Limb (tissue), 2 donors: ENCODE measurements around the gene CD276.
"Not testable (repeated sequence)": the region's sequence is repeated elsewhere in the genome, so short reads cannot be mapped to it uniquely, and the experiment has no call there.

Source experiments
- DNase-seq, 2 donors: peaks; one replicate each; pipeline ENCODE4 v3.0.0-alpha.2; 2016; ENCODE audit errors: extremely low spot score in 2 of 2

The CD276 gene

DNA sequence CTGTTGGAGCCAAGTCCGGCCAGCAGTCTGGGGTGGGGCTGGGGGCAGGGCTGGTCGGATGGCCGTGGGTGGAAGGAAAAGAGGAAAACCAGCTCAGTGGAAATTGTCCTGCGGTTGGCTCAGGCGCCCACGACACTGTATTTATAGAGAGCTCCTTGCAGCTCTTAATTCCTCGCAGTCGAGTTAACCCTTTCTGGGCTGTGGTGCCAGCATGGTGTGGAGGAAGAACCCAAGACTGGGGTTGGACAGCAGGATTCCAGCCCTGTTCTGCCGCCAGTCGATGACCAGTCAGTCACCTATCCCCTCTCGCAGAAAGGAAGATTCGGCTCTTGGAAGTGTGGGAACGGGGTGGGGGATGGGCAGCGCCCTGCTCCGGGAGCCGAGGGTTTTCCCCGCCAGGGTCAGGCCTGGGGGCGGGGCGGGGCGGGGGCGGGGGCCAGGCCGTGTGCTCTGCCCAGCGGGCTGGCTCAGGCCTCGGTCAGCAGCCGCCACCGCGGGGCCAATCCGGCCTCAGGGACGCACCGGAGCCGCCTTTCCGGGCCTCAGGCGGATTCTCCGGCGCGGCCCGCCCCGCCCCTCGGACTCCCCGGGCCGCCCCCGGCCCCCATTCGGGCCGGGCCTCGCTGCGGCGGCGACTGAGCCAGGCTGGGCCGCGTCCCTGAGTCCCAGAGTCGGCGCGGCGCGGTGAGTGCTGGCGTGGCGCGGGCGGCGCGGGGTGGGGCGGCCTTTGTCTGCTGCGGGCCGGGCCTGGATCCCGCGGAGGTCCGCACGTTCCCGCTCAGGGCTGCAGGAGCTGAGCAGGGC, at the start of gene CD276:
CD276 (plus strand) TSS at position 607 of the 804 bp plus-strand sequence. CDS start 15,257 bp downstream, outside the sequence.
- peak; percentile 53 to 75 for DNase-seq

DNA sequence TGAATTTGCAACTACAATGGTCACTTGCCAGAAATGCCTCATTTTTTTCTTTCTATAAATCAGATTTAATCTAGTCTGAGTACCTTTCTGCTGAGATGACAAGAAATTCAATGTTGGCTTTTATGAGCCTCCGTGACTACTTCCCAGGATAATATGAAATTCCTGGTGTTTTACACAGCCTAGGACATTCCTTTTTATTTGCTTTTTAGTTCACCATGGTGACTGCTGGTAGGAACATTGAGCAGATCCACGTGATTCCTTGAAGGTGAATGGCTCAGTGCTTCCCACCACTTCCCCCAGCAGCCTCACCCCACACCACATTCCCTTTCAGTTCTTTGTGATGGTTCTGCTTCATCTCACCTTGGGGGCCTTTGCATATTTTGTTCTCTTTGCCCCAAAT, 46.7 kb upstream of the CD276 start:
- no peak for DNase-seq

DNA sequence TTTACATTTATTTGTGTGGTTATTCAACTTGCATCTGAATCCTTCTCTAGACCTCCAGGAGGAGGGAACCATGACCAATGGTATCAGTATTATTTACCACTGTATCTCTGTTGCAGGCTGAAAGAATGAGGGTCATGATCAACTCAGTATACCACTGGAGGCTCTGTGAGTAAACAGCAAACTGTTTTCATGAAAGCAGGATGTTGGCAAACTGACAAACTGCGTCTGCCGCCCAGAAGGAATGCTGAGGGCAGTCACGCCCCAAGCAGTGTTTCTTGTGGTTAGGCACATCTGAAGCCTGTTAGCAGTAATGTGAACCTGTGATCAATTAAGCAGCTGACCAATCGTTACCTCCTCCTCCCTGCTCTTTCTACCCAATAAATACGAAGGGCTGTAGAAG, 44.7 kb upstream of the CD276 start:
- DNase-seq: not testable (repeated sequence)

DNA sequence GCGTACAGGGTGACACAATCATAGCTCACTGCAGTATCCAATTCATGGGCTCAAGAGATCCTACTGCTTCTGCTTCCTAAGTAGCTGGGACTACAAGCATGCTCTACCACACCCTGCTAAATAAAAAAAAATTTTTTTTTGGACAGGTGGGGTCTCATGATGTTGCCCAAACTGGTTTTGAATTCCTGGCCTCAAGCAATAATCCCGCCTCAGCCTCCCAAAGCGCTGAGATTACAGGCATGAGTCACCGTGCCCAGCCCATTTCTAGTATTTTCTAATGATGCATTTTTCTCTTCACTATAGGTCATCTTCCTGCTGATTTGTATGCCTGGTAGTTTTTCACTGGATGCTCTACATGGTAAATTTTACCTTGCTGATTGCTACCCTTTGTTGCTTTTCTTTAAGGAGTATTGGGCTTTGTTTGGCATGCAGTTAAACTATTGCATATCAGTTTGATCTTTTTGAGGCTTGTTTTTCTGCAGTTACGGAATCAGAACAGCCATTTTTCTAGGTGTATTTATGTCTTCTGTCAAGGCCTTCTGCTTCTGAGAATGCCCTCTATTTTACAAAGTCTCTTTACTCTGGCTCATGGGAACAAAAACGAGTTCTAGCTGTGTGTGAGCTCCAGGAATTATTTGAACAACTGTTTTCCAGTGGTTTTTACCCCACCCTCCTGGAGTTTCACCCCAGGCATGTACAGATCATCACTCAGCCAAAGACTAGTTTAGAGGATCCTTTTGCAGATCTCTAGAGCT, 36.7 kb upstream of the CD276 start:
- no peak for DNase-seq

DNA sequence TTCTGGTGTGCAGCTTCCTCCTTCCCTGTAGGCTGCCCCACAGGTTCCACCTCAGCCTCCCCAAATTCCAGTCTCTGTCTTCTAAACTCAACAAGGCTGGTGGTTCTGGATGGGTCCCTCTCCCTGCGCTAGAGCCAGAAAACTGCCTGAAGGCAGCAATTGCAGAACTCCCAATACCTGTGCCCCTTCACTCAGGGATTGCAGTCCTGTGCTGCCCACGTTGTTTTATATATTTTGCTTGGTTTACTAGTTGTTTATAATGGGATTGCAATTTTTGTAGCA, 36.2 kb upstream of the CD276 start:
- DNase-seq: no peak

DNA sequence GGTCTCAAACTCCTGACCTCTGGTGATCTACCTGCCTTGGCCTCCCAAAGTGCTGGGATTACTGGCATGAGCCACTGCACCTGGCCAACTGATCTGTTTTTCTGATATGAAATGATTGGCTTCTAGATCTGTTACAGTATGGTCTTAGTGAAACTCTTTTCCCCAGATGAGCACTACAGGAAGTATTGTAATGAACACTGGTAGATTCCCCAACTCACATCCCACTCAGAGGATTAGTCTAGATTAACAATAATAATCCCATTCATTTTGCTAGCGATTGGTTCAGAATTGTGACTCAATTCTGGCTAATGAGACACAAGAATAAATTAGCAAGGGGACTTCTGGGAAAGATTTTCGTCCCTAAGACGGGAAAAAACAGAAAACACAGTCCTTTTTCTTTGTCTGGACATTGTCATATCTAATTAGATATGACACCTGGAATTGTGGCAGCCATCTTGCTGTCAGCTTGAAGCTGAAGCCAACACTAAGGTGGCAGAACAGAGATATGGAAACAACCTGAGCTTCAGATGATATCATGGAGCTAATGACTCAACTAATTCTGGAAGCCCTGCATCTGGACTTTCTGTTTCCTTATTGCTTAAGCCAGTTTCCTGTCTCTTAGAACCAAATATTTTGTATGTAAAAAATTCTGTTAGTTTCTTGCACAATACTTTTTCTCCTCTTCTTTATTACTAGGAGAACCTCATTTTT, 33.6 kb upstream of the CD276 start:
- DNase-seq: no peak

DNA sequence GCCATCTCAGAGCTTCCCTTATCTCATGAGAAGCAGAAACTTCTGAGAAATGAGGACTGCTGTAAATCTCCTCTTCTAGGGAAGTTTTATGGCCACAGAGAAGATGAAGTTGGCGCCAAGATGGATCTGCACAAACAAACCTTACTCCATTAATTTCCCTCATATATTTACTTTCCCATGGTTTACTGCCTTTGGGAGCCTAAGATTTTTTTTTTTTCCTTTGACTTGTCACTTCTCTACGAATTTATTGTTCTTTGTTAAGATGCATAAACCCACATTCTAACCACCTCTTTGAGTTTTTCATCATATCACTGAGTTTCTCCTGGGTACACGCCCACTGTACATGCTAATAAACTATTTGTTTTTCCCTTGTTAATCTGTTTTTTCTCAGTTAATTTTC, 29.5 kb upstream of the CD276 start:
- no peak for DNase-seq

DNA sequence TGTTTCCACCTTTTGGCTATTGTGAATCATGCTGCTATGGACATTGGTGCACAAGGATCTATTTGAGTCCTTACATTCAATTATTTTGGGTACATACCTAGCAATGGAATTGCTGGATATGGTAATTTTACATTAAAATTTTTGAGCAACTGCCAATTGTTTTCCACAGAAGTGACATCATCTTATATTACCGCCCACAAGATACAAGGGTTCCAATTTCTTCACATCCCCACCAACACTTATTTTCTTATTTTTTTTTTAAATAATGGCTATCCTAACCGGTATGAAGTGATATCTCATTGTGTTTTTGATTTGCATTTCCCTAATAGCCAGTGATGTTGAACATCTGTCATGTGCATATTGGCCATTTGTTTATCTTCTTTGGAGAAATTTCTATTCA, 28.5 kb upstream of the CD276 start:
- DNase-seq: no peak

DNA sequence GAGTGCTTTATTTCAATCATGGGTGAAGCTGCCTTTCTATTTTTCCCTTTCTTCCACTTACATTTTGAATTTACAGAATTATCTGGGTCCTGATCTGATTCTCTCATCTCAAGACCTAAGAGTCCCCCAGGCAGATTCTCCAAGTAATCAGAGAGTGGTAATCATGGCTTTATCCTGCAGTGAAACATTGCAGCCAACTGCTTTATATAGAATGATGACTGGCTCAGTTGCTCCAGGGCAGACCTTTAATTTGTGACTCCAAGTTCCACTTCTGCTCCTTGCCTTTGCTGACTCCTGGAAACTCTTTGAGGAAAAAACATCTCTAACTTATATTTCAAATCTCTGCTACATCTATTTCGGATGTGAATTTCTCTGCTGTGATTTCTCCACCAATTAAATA, 25.5 kb upstream of the CD276 start:
- DNase-seq: no peak

DNA sequence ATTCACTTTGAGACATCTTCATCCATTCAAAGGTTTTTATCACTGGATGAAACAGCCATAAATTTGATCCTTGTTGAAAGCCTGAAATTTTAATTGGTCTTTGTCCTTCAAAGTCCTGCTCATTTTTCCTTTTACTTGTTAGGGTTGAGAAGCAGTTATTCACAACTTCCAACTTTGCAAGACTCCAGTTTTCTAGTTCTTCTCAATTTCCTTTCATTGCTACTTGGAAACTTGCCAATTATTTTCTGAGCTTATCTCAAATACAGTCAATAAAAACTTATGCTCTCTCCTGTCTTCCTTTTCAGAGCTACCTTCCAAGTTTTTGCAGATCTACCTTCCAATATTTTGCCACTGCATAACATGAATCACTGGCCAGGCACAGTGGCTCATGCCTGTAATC, 23.7 kb upstream of the CD276 start:
- no peak for DNase-seq

DNA sequence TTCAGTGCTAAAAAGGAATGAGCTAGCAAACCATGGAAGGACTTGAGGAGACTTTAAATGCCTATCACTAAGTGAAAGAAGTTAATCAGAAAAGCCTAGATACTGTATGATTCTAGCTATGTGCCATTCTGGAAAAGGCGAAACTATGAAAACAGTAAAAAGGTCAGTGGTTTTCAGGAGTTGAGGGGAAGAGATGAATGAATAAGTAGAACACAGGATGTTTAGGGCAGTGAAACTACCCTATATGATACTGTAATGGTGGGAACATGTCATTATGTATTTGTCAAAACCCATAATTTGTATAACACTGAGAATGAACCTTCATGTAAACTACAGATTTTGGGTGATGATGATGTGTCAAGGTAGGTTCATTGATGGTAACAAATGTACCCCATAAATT, 9.6 kb upstream of the CD276 start:
- DNase-seq: no peak

DNA sequence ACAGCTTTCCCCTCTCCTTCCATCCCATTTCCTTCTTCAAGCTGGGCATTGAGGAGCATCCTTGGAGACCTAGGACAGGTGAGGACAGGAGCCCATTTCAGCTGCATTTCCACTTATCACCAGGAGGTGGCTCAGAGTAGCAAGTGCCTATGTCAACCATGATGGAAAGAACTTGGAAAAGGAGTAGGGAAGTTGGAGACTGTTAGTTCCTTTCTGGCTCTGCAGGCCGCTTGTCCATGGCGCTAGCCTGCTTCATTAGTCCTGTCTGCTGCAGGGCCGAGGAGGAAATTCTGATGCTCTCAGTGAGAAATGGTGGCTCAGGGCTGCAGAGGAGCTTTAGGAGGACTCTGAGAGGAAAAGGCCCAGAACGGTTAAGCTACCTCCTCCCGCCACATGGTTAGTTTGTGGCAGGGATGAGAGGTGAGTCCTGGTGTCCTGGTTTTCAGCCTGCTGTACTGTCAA, 7.0 kb upstream of the CD276 start:
- DNase-seq: peak; percentile 44 to 53

DNA sequence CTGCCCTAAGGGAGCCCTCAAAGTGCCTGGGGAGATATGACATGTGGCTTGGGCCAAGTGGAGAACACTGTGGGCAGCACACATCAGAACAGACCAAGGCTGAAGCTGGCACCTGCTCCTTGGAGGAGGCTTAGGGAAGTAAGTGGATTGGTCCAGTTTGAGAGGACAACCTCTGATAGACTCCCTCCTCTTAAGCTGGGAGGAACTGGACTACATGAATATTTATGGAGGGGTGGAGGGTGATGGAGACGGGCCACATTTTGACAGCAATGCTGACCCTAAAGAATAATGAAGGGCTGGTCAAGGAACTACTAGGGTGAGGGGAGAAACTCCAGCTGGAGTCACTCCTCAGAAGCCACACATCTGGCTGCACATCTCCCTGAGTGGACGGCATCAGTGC, 6.5 kb upstream of the CD276 start:
- DNase-seq: no peak

DNA sequence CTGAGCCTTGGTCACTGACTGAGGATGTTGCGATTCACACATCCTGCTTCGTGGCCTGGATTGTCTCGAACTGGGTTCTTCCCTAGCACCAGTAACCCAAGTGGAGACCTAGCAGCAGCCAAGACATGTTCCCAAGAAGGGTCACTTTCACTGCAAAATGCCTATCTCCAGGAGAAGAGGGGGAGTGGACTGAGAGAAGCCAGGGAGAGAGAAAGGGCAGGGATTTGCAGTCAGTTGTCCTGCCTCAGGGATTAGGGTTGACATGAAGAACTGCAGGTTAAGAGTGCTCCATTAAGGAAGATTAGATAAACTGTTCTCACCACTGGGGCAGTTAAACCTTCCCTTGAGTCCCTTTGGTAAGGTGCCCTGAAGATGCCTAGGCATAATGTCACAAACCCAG, 5.7 kb upstream of the CD276 start:
- DNase-seq: no peak

DNA sequence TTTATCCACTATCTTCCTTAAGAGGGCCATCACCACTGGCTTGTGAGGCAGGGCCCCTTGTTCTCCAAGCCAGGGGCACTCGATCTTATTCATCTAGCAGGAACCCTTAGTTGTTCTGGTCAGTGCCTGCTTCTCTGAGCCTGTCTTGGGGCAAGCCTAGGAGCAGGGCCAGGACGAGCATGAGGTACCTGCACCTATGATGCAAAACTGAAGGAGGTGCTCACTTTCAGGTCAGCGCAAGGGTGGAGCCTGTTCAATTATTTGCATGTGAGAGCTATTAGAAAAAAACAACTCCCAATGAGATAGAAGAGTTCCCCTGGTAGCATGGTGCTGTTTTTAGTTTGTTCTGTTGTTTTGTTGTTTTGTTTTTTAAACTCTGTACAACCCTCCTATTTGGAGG, 5.0 kb upstream of the CD276 start:
- no peak for DNase-seq

DNA sequence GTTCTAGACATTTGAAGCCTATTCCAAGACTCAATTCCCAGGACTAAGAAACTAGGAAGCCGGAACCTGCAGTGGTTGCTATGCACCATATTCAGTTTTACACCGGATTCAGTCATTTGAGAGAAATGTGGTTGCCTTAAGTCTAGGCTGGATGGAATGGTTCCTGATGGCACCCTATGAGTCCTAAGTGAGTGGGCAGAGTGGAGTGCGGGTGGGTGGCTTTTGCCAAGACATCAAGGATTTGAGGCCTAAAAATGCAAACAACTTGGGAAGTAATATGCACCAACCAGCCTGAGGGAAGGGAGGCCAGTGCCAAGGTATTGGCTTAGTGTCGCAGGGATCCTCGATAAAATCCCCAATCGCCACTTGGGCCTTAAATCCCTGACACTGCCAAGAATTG, 4.2 kb upstream of the CD276 start:
- no peak for DNase-seq

DNA sequence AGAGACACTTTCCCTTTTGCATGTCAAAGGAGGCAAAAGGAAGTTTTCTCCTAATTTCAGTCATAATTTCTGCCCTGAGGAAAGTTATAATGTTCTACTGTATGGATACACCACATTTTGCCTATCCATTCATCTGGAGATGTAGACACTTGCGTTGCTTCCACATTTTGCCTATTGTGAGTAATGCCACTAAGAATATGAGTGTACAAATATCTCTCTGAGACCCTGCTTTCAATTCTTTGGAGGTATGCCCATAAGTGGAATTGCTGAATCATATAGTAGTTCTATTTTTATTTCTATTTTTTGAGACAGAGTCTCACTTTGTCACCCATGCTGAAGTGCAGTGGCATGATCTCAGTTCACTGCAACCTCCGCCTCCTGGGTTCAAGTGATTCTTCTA, 3.6 kb upstream of the CD276 start:
- DNase-seq: no peak

DNA sequence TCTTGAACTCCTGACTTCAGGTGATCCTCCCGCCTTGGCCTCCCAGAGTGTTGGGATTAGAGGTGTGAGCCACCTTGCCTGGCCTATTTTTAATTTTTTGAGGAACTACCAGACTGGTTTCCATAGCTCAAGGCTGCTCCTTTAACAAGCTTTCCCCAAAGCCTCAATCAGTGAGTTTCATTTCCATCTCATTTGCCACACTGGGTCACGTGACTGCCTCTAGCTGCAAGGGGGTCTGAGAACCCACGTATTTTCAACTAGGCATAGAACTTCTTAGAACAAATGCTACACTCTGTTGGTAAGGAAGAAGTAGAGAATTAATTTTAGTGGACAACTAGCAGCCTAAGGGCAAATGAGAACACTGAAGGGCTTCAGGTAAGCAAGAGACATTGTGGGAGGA, 3.1 kb upstream of the CD276 start:
- no peak for DNase-seq

DNA sequence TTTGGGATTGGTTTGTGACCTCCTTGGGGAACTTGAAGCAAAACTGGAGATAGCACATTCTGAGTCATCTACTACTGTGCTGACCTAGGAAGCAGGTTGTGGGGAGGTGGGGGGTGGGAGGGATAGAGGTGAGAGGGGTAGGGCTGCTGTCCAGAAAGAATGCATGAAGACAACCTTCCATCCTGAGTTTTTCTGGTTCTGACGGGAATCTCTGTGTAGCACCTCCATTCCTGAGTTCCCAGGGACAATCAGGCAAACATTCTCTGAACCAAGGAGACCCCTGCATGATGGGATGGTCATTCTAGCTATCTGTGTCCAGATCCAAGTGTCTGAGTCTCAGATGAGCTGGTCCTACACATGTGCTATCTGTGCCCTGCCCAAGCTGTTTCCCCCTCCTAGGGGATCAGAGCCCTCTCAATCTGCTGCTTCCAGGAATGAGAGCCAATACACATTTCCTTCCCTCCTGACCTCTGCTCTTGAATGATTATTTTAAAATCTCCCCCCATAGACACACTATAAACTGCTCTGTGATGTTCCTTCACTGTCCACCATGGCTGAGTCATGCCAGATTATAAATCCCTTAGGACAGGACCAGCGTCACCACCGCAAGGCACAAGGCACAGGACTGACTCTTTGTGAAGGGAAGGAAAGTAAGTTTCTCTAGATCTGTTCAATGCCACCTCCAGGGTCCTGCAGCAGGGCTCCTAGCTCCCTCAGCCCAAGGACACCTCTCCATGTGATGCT, 2.2 kb upstream of the CD276 start:
- no peak for DNase-seq

DNA sequence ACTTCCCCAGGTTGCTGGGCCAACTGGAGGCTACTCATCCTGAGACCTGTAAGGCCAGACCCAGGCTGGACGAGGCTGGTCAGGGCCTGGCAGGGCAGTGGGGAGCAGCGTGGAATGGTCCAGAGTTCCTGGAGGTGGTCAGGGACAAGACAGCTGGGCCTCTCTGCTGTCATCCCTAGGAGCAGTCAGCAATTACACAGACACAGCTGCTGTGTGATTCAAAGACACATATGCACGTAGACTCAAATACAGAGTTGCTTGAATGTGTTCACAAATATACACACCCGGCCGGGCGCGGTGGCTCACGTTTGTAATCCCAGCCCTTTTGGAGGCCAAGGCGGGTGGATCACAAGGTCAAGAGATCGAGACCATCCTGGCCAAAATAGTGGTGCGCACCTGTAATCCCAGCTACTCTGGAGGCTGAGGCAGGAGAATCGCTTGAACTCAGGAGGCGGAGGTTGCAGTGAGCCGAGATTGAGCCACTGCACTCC, 1.5 kb upstream of the CD276 start:
- DNase-seq: no peak

DNA sequence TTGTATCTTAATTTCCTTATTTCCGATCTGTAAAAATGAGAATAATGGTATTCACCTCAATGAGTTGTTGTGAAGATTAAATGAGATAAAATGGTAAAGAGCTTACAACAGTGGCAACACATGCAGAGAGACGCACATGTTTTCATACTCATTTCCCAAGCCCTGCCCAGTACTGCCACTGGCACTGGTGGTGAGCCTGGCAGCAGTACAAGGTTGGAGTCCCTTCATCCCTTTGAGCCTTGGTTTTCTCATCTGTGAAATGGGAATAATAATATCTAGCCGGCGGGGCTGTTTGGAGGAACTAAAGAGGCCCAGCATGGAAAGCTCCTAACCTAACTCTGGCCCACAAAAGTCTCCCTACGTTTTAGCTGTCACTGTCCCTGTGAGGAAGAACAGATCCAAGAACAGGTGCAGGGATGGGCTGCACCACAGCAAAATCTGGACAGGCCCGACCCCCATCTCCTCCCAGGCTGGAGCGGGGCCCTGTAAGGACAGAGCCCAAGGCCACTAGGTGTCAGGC, 866 bp upstream of the CD276 start:
- no peak for DNase-seq
